Uterus (tissue), 4 donors: ENCODE data around the gene NADK2. TPM values are rescaled to one million over a fixed set of nuclear protein-coding genes. Genes with fewer than 3 reads are reported as not detected.

ENCODE experiments used
- DNase-seq, 2 donors: peaks; one replicate each; pipeline ENCODE4 v3.0.0-alpha.2; 2019 to 2020
- H3K27ac ChIP-seq, 2 donors: fragments of 200-600 bp; sonication (generic); 1 replicate in 1 of 2; 2 replicates in 1 of 2; pipeline ENCODE4 v1.5.1; 2016 to 2018
- H3K27me3 ChIP-seq, 2 donors: fragments of 200-600 bp; sonication (generic); one replicate each; pipeline ENCODE4 v1.5.1; 2018 to 2019; ENCODE audit warnings: control low read depth in 1 of 2
- H3K36me3 ChIP-seq, 2 donors: fragments of 200-600 bp; sonication (generic); one replicate each; pipeline ENCODE4 v1.5.1; 2019; ENCODE audit warnings: control low read depth in 1 of 2
- H3K4me1 ChIP-seq, 2 donors: fragments of 200-600 bp; sonication (generic); one replicate each; pipeline ENCODE4 v1.5.1; 2018 to 2019; ENCODE audit warnings: control low read depth in 1 of 2
- H3K4me3 ChIP-seq, 2 donors: fragments of 200-600 bp; sonication (generic); 1 replicate in 1 of 2; 2 replicates in 1 of 2; pipeline ENCODE4 v1.5.1; 2018 to 2019; ENCODE audit warnings: mild to moderate bottlenecking in 1 of 2
- H3K9me3 ChIP-seq, 2 donors: fragments of 200-600 bp; sonication (generic); one replicate each; pipeline ENCODE4 v1.5.1; 2019; ENCODE audit warnings: control low read depth in 1 of 2
- CTCF ChIP-seq, 4 experiments: fragments of 200-600 bp in 2 of 4; fragments of 450-650 bp in 2 of 4; sonication (generic) in 2 of 4; IDR thresholded peaks; one replicate each; pipeline ENCODE4 v1.5.1; 2016 to 2019; ENCODE audit warnings: antibody characterized with exemption in 4 of 4, mild to moderate bottlenecking in 2 of 4, moderate library complexity in 1 of 4
- POLR2A ChIP-seq, 2 donors: fragments of 450-650 bp; IDR thresholded peaks; one replicate each; pipeline ENCODE4 v1.6.1; 2016; ENCODE audit warnings: antibody characterized with exemption in 2 of 2, mild to moderate bottlenecking in 1 of 2, moderate library complexity in 1 of 2
- intact Hi-C: fragments of 100-400 bp; cut with DNase I; formaldehyde crosslinking; loops from one replicate; pipeline ENCODE4 v1.15.1; 2023; ENCODE audit warnings: low total_unique reads
- total RNA-seq, 4 donors: library from RNA; depleted of rRNA in 3 of 4; stranded (reverse); fragments of >200 nt in 3 of 4; gene quantifications; one replicate each; pipeline versions ENCODE4 v1.1.0 to v1.2.4, GENCODE V29; 2014 to 2023
- donor health status: DM: yes; HTN: yes; CAD: no.

Gene NADK2
- total RNA-seq, 4 donors from 2014 or later: 19.2 to 74.7 (median 24.9) TPM

GRCh38 chr5:36230151-36230790 lies 11.5 kb downstream of the NADK2 start:
- intact Hi-C loops: no loop called here
- TF ChIP-seq POLR2A (IDR thresholded peaks at IDR 0.05) (no peak), CTCF (IDR thresholded peaks at IDR 0.05) (no peak)
- H3K9me3 ChIP-seq: no peaks in the 10 kb centered on the region
- no peak overlapping the region for H3K27ac ChIP-seq
- no peaks in the 10 kb centered on the region for H3K36me3 ChIP-seq
- peaks cover 0 to 4% of the 10 kb centered on the region in 2 donors for H3K4me1 ChIP-seq
- DNase-seq: no peak
- no peaks in the 10 kb centered on the region for H3K27me3 ChIP-seq
- no peak overlapping the region for H3K4me3 ChIP-seq

DNA sequence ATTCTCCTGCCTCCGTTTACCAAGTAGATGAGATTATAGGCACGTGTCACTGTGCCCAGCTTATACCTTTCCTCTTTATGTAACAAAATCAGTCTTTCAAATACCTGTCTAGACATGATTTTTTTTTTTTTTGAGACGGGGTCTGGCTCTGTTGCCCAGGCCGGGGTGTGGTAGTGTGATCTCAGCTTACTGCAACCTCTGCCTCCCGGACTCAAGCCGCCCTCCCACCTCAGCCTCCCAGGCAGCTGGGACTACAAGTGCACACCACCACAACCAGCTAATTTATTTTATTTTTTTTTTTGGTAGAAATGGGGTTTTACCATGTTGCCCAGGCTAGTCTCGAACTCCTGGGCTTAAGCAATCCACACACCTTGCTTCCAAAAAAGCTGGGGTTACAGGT lies 13.2 kb downstream of the NADK2 start:
- Histone ChIP-seq H3K4me3 (no peak overlapping the region), H3K27me3 (no peaks in the 10 kb centered on the region), H3K27ac (no peak overlapping the region), H3K9me3 (no peaks in the 10 kb centered on the region), H3K36me3 (no peaks in the 10 kb centered on the region), H3K4me1 (peaks cover 0 to 4% of the 10 kb centered on the region in 2 donors)
- intact Hi-C loops: no loop called here
- DNase-seq: no peak
- TF ChIP-seq POLR2A (IDR thresholded peaks at IDR 0.05): no peak
- TF ChIP-seq CTCF (IDR thresholded peaks at IDR 0.05): no peak

DNA sequence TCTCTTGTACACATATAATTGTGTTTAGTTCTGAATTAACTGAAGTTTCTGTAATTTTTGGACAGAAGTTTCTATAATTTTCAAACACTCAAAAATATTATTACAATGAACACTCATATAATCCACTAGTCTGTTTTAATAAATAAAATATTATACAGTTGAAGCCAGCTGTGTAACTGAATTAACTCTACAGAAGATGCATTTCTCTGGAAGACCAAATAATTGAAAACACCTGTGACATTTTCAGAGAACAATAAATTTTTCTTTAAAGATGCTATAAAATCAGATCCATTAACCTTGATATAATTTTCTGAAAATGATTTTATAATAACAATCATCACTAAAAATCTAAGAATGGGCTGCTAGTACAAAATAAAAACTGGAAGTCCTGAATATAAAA lies 14.7 kb downstream of the NADK2 start:
- TF ChIP-seq CTCF (IDR thresholded peaks at IDR 0.05) (no peak), POLR2A (IDR thresholded peaks at IDR 0.05) (no peak)
- Histone ChIP-seq H3K4me3 (no peak overlapping the region), H3K4me1 (peaks cover 0 to 4% of the 10 kb centered on the region in 2 donors), H3K27ac (no peak overlapping the region), H3K27me3 (no peaks in the 10 kb centered on the region), H3K9me3 (no peaks in the 10 kb centered on the region), H3K36me3 (no peaks in the 10 kb centered on the region)
- DNase-seq: no peak
- intact Hi-C loops: no loop called here

DNA sequence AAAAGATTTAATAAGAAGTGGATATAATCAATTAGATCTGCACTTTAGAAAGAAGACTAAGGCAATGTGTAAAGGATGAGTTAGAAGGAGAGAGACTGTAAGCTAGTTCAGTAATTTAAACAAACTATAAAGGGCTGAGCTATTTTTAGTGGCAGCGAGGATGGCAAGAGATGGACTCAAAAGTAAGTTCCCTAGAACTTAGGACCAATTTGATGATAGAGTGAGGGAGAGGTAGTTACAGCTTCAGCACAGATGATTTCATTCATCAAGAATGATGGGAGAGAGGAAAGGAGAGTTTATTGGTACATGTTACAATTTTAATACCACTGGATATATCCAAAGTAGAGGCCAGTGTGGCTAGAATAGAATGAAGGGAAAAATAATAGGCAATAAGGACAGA lies 19.1 kb downstream of the NADK2 start:
- DNase-seq: no peak
- H3K9me3 ChIP-seq: no peaks in the 10 kb centered on the region
- no peaks in the 10 kb centered on the region for H3K4me1 ChIP-seq
- intact Hi-C loops: no loop called here
- H3K36me3 ChIP-seq: no peaks in the 10 kb centered on the region
- no peak overlapping the region for H3K4me3 ChIP-seq
- no peaks in the 10 kb centered on the region for H3K27me3 ChIP-seq
- TF ChIP-seq POLR2A (IDR thresholded peaks at IDR 0.05) (no peak), CTCF (IDR thresholded peaks at IDR 0.05) (no peak)
- H3K27ac ChIP-seq: no peak overlapping the region

DNA sequence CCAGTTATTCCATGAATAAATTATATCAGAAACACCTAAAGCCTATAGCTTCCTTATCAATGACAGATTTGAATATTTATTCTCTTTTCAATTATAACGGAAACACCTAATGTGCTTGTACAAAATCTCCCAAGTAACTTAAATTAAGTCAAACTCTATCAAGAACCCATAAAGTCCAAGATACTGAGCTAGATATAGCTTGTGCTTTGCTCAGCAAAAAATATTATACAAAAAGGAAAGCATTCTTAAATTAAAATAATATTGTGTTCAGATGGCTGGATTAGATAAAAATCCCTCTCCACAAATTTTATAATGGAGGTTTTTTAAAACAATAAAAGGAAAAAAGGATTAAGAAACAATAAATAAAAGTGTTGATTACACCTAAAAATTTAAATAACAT lies 23.7 kb downstream of the NADK2 start:
- no peak overlapping the region for H3K27ac ChIP-seq
- H3K9me3 ChIP-seq: no peaks in the 10 kb centered on the region
- no peak overlapping the region for H3K4me3 ChIP-seq
- H3K36me3 ChIP-seq: no peaks in the 10 kb centered on the region
- no peaks in the 10 kb centered on the region for H3K4me1 ChIP-seq
- DNase-seq: no peak
- no peaks in the 10 kb centered on the region for H3K27me3 ChIP-seq
- TF ChIP-seq POLR2A (IDR thresholded peaks at IDR 0.05) (no peak), CTCF (IDR thresholded peaks at IDR 0.05) (no peak)
- intact Hi-C loops: no loop called here
